Type B pancreatic cell (in vitro differentiated cells): ENCODE data around the gene MYORG. TPM values are rescaled to one million over a fixed set of nuclear protein-coding genes. Genes with fewer than 3 reads are reported as not detected.
"Not testable (repeated sequence)": the region's sequence is repeated elsewhere in the genome, so short reads cannot be mapped to it uniquely, and the experiment has no call there.

Source experiments
- DNase-seq: peaks from one replicate; pipeline ENCODE4 v3.0.0; 2021; ENCODE audit warnings: mixed read lengths; ENCODE audit not compliant: unreplicated experiment; ENCODE audit errors: extremely low spot score
- H3K27ac Mint-ChIP-seq: 2 replicates; pipeline ENCODE4 v1.8.0; 2021; ENCODE audit warnings: mild to moderate bottlenecking, mixed read lengths
- H3K27me3 Mint-ChIP-seq: 2 replicates; pipeline ENCODE4 v1.8.0; 2021; ENCODE audit warnings: mixed read lengths
- H3K36me3 Mint-ChIP-seq: 2 replicates; pipeline ENCODE4 v1.8.0; 2021; ENCODE audit warnings: mixed read lengths
- H3K4me1 Mint-ChIP-seq: one replicate; pipeline ENCODE4 v1.8.0; 2021; ENCODE audit warnings: mixed read lengths; ENCODE audit not compliant: unreplicated experiment
- H3K4me3 Mint-ChIP-seq: 2 replicates; pipeline ENCODE4 v1.8.0; 2021; ENCODE audit warnings: mild to moderate bottlenecking, mixed read lengths
- H3K9me3 Mint-ChIP-seq: 2 replicates; pipeline ENCODE4 v1.8.0; 2021; ENCODE audit warnings: mixed read lengths
- total RNA-seq: library from RNA; stranded (reverse); gene quantifications from 2 replicates; pipeline ENCODE4 v1.2.1, GENCODE V29; 2021; ENCODE audit warnings: low replicate concordance
- TF ChIP-seq, protein P1 (sequence below): fragments of 200-600 bp; sonication (generic); conservative IDR thresholded peaks from 2 replicates; pipeline ENCODE4 v1.5.0; 2021; ENCODE audit warnings: antibody characterized with exemption, mild to moderate bottlenecking

MYORG gene
- total RNA-seq, 1 donor from 2014 or later = 11.6 TPM

DNA sequence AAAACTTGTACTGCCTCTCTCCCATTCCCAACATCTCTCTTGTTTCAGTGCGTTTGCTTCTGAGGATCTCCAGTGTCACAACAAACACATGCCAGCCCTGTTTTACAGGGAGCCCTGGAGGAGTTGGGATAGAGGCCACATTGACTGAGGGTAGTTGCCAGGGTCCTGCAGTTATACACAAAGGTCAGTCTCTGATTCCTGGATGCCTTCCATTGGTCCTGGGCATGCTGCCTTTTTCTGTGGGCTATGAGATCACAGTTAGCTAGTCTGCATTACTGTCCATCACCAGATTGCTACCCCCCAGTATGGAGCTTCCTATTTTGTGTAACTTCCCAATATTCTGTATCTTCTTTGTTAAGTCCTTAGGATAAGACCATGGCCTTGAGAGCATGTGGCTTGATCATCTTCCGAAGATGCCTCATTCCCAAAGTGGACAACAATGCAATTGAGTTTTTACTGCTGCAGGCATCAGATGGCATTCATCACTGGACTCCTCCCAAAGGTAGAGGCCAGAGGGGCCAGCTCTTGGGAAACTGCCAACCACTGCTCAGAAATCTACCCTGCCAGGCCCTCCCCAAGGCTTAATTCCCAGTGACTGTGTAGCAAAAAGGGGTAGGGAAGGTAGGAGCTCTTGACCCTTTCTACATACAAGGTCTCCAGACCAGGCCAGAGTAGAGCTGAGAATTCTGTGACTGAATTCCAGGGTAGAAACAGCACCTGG lies 37.9 kb downstream of the MYORG start:
- DNase-seq = no peak
- Mint-ChIP-seq H3K36me3 (peaks cover 8% of the 10 kb centered on the region), H3K27me3 (no peaks in the 10 kb centered on the region), H3K4me1 (no peaks in the 10 kb centered on the region), H3K27ac (no peak overlapping the region), H3K4me3 (no peak overlapping the region), H3K9me3 (no peaks in the 10 kb centered on the region)
- TF ChIP-seq, protein P1, sequence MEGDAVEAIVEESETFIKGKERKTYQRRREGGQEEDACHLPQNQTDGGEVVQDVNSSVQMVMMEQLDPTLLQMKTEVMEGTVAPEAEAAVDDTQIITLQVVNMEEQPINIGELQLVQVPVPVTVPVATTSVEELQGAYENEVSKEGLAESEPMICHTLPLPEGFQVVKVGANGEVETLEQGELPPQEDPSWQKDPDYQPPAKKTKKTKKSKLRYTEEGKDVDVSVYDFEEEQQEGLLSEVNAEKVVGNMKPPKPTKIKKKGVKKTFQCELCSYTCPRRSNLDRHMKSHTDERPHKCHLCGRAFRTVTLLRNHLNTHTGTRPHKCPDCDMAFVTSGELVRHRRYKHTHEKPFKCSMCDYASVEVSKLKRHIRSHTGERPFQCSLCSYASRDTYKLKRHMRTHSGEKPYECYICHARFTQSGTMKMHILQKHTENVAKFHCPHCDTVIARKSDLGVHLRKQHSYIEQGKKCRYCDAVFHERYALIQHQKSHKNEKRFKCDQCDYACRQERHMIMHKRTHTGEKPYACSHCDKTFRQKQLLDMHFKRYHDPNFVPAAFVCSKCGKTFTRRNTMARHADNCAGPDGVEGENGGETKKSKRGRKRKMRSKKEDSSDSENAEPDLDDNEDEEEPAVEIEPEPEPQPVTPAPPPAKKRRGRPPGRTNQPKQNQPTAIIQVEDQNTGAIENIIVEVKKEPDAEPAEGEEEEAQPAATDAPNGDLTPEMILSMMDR = no peak

DNA sequence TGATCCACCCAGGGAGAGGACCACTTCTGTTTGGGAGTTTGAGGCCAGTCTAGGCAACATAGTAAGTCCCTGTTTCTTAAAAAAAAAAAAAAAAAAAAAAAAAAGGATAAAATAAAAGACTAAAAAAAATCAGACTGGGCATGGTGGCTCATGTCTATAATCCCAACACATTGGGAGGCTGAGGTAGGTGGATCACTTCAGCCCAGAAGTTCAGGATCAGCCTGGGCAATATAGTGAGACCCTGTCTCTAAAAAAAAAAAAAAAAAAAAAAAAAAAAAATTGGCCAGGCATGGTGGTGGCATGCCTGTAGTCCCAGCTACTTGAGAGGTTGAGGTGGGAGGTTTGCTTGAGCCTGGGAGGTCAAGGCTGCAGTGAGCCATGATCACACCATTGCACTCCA lies 38.6 kb downstream of the MYORG start:
- H3K27me3 Mint-ChIP-seq, H3K9me3 Mint-ChIP-seq, H3K4me3 Mint-ChIP-seq, H3K27ac Mint-ChIP-seq, H3K4me1 Mint-ChIP-seq, DNase-seq, H3K36me3 Mint-ChIP-seq: not testable (repeated sequence)

- Mint-ChIP-seq H3K4me1 (peaks cover 2% of the 10 kb centered on the region), H3K4me3 (no peak overlapping the region), H3K36me3 (peaks cover 4% of the 10 kb centered on the region), H3K9me3 (no peaks in the 10 kb centered on the region), H3K27me3 (no peaks in the 10 kb centered on the region), H3K27ac (no peak overlapping the region)
- no peak for DNase-seq
- TF ChIP-seq, protein P1 = peak; percentile 20
These were observed 39.3 kb downstream of the MYORG start for GRCh38 chr9:34337403-34337802.

DNA sequence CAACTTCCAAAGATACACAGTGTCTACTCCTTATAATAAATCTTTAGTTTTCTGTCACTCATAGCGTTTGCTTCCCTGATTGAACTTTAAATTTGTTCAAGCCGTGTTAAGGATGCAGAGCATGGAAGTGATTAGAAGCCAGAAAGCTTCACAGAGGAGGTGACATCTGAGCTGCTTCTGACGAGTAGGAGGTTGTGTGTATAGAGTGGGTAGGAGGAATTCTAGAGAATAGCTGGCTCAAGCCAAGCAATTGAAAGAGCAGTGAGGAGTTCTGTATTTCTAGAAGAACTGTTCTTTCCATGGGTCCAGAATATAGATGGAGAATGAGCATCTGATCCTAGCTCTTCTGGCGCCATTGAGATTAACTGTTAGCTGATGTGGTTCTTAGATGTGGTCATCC lies 41.3 kb downstream of the MYORG start:
- no peaks in the 10 kb centered on the region for H3K27me3 Mint-ChIP-seq
- TF ChIP-seq, protein P1 = no peak
- H3K36me3 Mint-ChIP-seq = no peaks in the 10 kb centered on the region
- peaks cover 8% of the 10 kb centered on the region for H3K4me1 Mint-ChIP-seq
- no peak overlapping the region for H3K4me3 Mint-ChIP-seq
- H3K9me3 Mint-ChIP-seq = no peaks in the 10 kb centered on the region
- DNase-seq = no peak
- no peak overlapping the region for H3K27ac Mint-ChIP-seq

GRCh38 chr9:34334916-34335315 lies 41.8 kb downstream of the MYORG start:
- TF ChIP-seq, protein P1 = no peak
- H3K27me3 Mint-ChIP-seq = no peaks in the 10 kb centered on the region
- H3K27ac Mint-ChIP-seq = no peak overlapping the region
- H3K4me1 Mint-ChIP-seq = peaks cover 9% of the 10 kb centered on the region
- H3K9me3 Mint-ChIP-seq = no peaks in the 10 kb centered on the region
- H3K4me3 Mint-ChIP-seq = no peak overlapping the region
- no peak for DNase-seq
- H3K36me3 Mint-ChIP-seq = no peaks in the 10 kb centered on the region

GRCh38 chr9:34334337-34334824 lies 42.3 kb downstream of the MYORG start:
- no peaks in the 10 kb centered on the region for H3K36me3 Mint-ChIP-seq
- no peaks in the 10 kb centered on the region for H3K9me3 Mint-ChIP-seq
- TF ChIP-seq, protein P1 = no peak
- H3K27me3 Mint-ChIP-seq = no peaks in the 10 kb centered on the region
- no peak for DNase-seq
- H3K27ac Mint-ChIP-seq = no peak overlapping the region
- H3K4me3 Mint-ChIP-seq = no peak overlapping the region
- H3K4me1 Mint-ChIP-seq = peaks cover 13% of the 10 kb centered on the region
